Muscle layer of colon (tissue), 2 donors: ENCODE measurements around the gene SPEM2.

Experiments used
- H3K27ac ChIP-seq: one replicate; pipeline ENCODE4 v1.7.0; 2013; ENCODE audit warnings: low read depth, mild to moderate bottlenecking, low read length, moderate library complexity
- H3K27me3 ChIP-seq, 2 donors: one replicate each; pipeline ENCODE4 v1.7.0; 2013; ENCODE audit warnings: low read length in 2 of 2, mild to moderate bottlenecking in 2 of 2; ENCODE audit not compliant: insufficient read depth in 2 of 2, control insufficient read depth in 1 of 2
- H3K36me3 ChIP-seq: one replicate; pipeline ENCODE4 v1.7.0; 2013; ENCODE audit warnings: mild to moderate bottlenecking, low read length; ENCODE audit not compliant: insufficient read depth
- H3K4me1 ChIP-seq: one replicate; pipeline ENCODE4 v1.7.0; 2013; ENCODE audit warnings: mild to moderate bottlenecking, low read length; ENCODE audit not compliant: insufficient read depth
- H3K4me3 ChIP-seq, 2 donors: one replicate each; pipeline ENCODE4 v1.7.0; 2013; ENCODE audit warnings: low read length in 2 of 2, low read depth in 1 of 2, mild to moderate bottlenecking in 1 of 2, moderate library complexity in 1 of 2
- H3K9ac ChIP-seq: one replicate; pipeline ENCODE4 v1.7.0; 2013; ENCODE audit warnings: low read length
- H3K9me3 ChIP-seq: one replicate; pipeline ENCODE4 v1.7.0; 2013; ENCODE audit warnings: mild to moderate bottlenecking, low read length
- donor health status: abdominal sarcoma.
- donor health status: Adenocarcinoma of cecum.

Gene SPEM2

GRCh38 chr17:7414837-7415236 is 10.6 kb upstream of the SPEM2 start:
- Histone ChIP-seq H3K36me3 (peaks cover 8% of the 10 kb centered on the region), H3K4me1 (no peaks in the 10 kb centered on the region), H3K9ac (no peak overlapping the region), H3K27ac (no peak overlapping the region), H3K9me3 (no peaks in the 10 kb centered on the region), H3K27me3 (peaks cover 0 to 3% of the 10 kb centered on the region in 2 donors), H3K4me3 (no peak overlapping the region)

- Histone ChIP-seq H3K27me3 (peaks cover 0 to 7% of the 10 kb centered on the region in 2 donors), H3K36me3 (peaks cover 8% of the 10 kb centered on the region), H3K9ac (no peak overlapping the region), H3K27ac (no peak overlapping the region), H3K4me3 (no peak overlapping the region), H3K9me3 (no peaks in the 10 kb centered on the region), H3K4me1 (no peaks in the 10 kb centered on the region)
These were observed 9.6 kb upstream of the SPEM2 start for GRCh38 chr17:7415784-7416183.

GRCh38 chr17:7416323-7416722 is 9.1 kb upstream of the SPEM2 start:
- peaks cover 8% of the 10 kb centered on the region for H3K36me3 ChIP-seq
- H3K27me3 ChIP-seq, result peaks cover 0 to 7% of the 10 kb centered on the region in 2 donors
- no peak overlapping the region for H3K4me3 ChIP-seq
- H3K9me3 ChIP-seq, result no peaks in the 10 kb centered on the region
- H3K27ac ChIP-seq, result no peak overlapping the region
- H3K4me1 ChIP-seq, result no peaks in the 10 kb centered on the region
- no peak overlapping the region for H3K9ac ChIP-seq

GRCh38 chr17:7417056-7417655 is 8.3 kb upstream of the SPEM2 start:
- peaks cover 0 to 7% of the 10 kb centered on the region in 2 donors for H3K27me3 ChIP-seq
- H3K36me3 ChIP-seq, result peaks cover 8% of the 10 kb centered on the region

GRCh38 chr17:7418472-7419152 is 6.8 kb upstream of the SPEM2 start:
- Histone ChIP-seq H3K4me3 (no peak overlapping the region), H3K27me3 (peaks cover 0 to 7% of the 10 kb centered on the region in 2 donors), H3K9ac (no peak overlapping the region), H3K27ac (no peak overlapping the region), H3K36me3 (peaks cover 8% of the 10 kb centered on the region), H3K9me3 (no peaks in the 10 kb centered on the region), H3K4me1 (no peaks in the 10 kb centered on the region)

More at GRCh38 chr17:7417056-7417655, 8.3 kb upstream of the SPEM2 start:
- Histone ChIP-seq H3K27ac (no peak overlapping the region), H3K4me3 (no peak overlapping the region), H3K4me1 (no peaks in the 10 kb centered on the region), H3K9ac (no peak overlapping the region), H3K9me3 (no peaks in the 10 kb centered on the region)

GRCh38 chr17:7419819-7420610 is 5.4 kb upstream of the SPEM2 start, which contains the start of gene SPEM1:
Gene SPEM1 (plus strand): TSS chr17:7420324. CDS start chr17:7420385, 61 bp downstream.
- H3K36me3 ChIP-seq, result peaks cover 8% of the 10 kb centered on the region
- no peak within 1 kb of the TSS for H3K4me3 ChIP-seq

GRCh38 chr17:7421186-7421585 is 4.2 kb upstream of the SPEM2 start:
- Histone ChIP-seq H3K9me3 (no peaks in the 10 kb centered on the region), H3K27ac (no peak overlapping the region), H3K9ac (no peak overlapping the region), H3K4me3 (no peak overlapping the region), H3K36me3 (peaks cover 7% of the 10 kb centered on the region), H3K27me3 (peaks cover 0 to 7% of the 10 kb centered on the region in 2 donors), H3K4me1 (no peaks in the 10 kb centered on the region)

More at GRCh38 chr17:7419819-7420610, 5.4 kb upstream of the SPEM2 start, which contains the start of gene SPEM1:
- Histone ChIP-seq H3K4me1 (no peaks in the 10 kb centered on the region), H3K27ac (no peak within 1 kb of the TSS), H3K9me3 (no peaks in the 10 kb centered on the region), H3K9ac (no peak within 1 kb of the TSS), H3K27me3 (peaks cover 0 to 7% of the 10 kb centered on the region in 2 donors)

- Histone ChIP-seq H3K4me3 (no peak overlapping the region), H3K27me3 (peaks cover 0 to 7% of the 10 kb centered on the region in 2 donors)
These were observed 1.7 kb upstream of the SPEM2 start for GRCh38 chr17:7423679-7424078.

GRCh38 chr17:7425756-7426155 is 340 bp downstream of the SPEM2 start:
- H3K27me3 ChIP-seq, result no peaks in the 10 kb centered on the region

More at GRCh38 chr17:7423679-7424078, 1.7 kb upstream of the SPEM2 start:
- no peaks in the 10 kb centered on the region for H3K36me3 ChIP-seq
- no peak overlapping the region for H3K27ac ChIP-seq
- H3K9me3 ChIP-seq, result no peaks in the 10 kb centered on the region
- H3K9ac ChIP-seq, result no peak overlapping the region
- H3K4me1 ChIP-seq, result no peaks in the 10 kb centered on the region

GRCh38 chr17:7426203-7426863 is 917 bp downstream of the SPEM2 start:
- no peaks in the 10 kb centered on the region for H3K36me3 ChIP-seq
- no peaks in the 10 kb centered on the region for H3K9me3 ChIP-seq
- no peaks in the 10 kb centered on the region for H3K27me3 ChIP-seq
- H3K9ac ChIP-seq, result no peak overlapping the region
- no peak overlapping the region for H3K4me3 ChIP-seq
- H3K4me1 ChIP-seq, result no peaks in the 10 kb centered on the region
- H3K27ac ChIP-seq, result no peak overlapping the region

More at GRCh38 chr17:7425756-7426155, 340 bp downstream of the SPEM2 start:
- H3K36me3 ChIP-seq, result no peaks in the 10 kb centered on the region
- H3K27ac ChIP-seq, result no peak overlapping the region
- no peaks in the 10 kb centered on the region for H3K9me3 ChIP-seq
- no peaks in the 10 kb centered on the region for H3K4me1 ChIP-seq
- no peak overlapping the region for H3K4me3 ChIP-seq
- no peak overlapping the region for H3K9ac ChIP-seq
